C4-2B (cell line): Measurements from ENCODE around the gene SFTPD.
A peak's percentile ranks its signal among the peaks of the same experiment; 100 is the strongest.
"Not testable (repeated sequence)": the region's sequence is repeated elsewhere in the genome, so short reads cannot be mapped to it uniquely, and the experiment has no call there.

Experiments used
- H3K27ac ChIP-seq: fragments of 450-650 bp; 2 replicates; pipeline ENCODE4 v1.5.1; 2017
- ZFX ChIP-seq: fragments of 450-650 bp; IDR thresholded peaks from 2 replicates; pipeline ENCODE4 v1.6.1; 2017
- TF ChIP-seq, protein P1 (sequence below): fragments of 450-650 bp; conservative IDR thresholded peaks from 2 replicates; pipeline ENCODE4 v1.5.1; 2017; ENCODE audit warnings: mild to moderate bottlenecking

The SFTPD gene

DNA sequence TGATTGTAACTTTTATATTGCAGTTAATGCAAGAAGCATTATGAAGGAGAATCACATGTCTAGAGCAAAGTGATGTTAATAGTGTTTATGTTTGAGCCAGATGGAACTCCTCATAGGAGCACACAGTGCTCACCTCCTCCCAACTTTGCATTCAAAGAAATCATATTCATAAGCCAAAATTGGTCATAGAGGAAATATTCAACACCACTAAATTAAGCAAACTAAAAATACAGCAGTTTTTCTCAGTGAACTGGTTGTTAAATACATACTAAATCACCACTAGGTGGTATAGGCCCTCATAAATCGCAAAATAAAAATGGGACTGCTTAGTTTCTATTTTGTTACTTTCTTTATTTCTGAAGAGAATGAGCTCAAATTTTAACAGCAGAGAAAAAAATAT lies 34.4 kb downstream of the SFTPD start:
- not testable (repeated sequence) for H3K27ac ChIP-seq
- TF ChIP-seq, protein P1, sequence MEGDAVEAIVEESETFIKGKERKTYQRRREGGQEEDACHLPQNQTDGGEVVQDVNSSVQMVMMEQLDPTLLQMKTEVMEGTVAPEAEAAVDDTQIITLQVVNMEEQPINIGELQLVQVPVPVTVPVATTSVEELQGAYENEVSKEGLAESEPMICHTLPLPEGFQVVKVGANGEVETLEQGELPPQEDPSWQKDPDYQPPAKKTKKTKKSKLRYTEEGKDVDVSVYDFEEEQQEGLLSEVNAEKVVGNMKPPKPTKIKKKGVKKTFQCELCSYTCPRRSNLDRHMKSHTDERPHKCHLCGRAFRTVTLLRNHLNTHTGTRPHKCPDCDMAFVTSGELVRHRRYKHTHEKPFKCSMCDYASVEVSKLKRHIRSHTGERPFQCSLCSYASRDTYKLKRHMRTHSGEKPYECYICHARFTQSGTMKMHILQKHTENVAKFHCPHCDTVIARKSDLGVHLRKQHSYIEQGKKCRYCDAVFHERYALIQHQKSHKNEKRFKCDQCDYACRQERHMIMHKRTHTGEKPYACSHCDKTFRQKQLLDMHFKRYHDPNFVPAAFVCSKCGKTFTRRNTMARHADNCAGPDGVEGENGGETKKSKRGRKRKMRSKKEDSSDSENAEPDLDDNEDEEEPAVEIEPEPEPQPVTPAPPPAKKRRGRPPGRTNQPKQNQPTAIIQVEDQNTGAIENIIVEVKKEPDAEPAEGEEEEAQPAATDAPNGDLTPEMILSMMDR, result peak; percentile 29

DNA sequence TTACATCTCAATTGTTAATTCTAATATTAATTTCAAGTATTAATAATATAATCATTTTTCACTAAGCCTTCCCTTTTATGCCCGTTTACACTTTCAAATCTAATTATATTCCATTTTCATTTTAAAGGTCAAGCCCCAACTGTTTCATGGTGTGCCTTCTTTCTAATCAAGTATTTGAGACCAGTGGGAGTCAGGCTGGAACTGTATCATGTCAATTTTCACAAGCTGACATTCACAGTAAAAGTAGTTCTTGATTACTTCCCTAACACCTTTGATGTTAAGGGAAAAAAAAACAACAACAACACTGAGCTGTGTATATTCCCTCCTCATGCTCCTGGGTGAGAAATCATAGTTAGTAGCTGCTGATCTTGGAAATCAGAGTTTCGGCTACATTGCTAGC lies 38.1 kb downstream of the SFTPD start:
- H3K27ac ChIP-seq, result no peak overlapping the region
- TF ChIP-seq, protein P1, result no peak
- no peak for TF ChIP-seq ZFX

DNA sequence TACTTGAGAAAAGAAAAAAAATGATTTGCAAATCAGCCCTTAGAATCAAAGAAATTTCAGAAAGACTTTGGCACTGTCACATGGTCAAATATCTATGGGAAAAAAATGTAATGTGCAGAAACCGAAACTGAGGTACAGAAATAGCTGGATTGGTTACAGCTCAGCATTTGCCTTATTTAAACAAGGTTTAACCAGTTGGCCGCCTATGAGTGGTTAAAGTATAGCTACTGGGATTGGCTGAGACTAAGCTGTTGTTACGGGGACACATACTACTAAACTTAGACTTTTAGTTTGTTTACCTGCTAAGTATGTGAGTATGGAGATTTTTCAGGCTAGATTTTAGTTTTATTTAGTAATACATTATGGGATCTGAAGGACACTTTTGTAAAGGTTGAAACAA lies 38.6 kb downstream of the SFTPD start:
- TF ChIP-seq ZFX, result no peak
- TF ChIP-seq, protein P1, result no peak

DNA sequence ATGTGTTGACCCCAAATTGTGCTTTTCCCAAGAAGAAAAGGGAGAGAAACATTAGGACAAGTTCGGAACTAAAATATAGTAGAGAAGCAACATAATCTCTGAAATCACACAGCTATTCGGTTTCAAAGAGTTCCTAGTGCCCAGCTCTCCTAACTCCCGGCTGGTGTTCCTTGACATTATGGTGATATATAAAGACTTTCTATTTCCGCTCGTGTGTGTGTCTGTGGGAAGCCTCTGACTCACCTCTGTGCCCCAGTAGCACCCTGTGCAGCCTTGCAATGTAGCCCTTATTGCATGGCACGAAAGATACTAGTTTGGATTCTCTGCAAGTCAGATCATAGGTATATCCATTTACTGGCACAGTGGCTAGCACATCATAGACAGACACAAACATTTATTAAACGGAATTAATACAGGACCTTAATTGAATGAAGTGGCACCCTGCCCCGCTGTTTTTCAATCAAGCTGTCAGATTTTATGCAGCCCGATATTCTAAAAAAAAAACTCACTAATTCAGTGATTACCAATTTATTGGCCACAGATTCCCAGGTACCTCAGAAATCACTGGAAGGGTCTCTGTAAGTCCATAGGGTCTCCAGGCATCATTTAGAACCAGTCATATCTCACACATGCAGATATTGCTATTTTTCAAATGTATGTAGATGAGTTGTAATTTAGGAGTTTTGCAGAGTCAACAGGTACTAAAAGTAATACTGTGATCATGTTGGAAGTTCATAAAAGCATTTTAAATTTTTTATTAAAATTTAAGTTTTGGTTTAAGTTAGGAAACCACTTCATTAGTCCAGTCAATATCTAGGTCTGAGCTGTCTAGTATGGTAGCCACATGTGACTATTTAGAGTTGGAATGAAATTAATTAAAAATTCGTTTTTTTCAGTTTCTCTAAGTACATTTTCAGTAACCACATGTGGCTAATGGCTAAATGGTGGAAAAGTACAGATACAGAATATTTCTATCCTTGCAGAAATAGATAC lies 43.3 kb downstream of the SFTPD start:
- peak overlapping the region; percentile 40 for H3K27ac ChIP-seq
- no peak for TF ChIP-seq ZFX
- TF ChIP-seq, protein P1, result no peak

More for the DNA sequence above, 38.6 kb downstream of the SFTPD start:
- H3K27ac ChIP-seq, result no peak overlapping the region

DNA sequence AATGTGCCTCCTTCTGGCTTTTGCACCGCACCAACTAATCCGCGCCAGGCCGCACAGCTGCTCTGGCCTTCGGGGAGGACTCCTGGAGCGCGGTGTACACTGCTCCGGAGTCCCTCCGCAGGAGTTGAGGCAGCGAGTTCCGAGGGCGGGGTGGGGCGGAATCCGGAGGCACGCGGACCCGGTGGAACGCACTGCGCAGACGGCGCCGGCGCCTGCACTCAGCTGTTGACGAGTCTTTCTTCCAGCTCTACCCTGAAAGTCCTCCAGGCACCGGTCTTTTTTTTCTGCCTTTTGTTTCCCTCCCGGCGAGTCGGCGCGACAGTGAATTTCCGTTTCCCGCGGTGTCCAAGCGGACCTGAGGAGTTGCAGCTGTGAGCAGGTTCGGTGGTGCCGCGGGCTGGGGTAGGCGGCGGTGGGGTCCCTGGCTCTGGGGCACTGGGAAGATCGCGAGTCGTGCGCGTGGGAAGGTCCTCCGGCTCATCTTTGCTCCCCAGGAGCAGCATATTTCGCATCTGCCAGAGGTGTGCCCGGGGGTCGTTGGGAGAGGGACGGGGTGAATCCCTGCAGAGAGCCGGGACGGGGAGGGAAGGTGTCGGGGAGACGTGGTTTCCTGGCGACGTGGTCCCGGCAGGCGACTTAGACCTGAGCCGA lies 44.1 kb downstream of the SFTPD start:
- peak overlapping the region; percentile 40 for H3K27ac ChIP-seq
- peak; percentile 61; the same call in 1 of the 2 replicates for TF ChIP-seq ZFX
- TF ChIP-seq, protein P1, result no peak

DNA sequence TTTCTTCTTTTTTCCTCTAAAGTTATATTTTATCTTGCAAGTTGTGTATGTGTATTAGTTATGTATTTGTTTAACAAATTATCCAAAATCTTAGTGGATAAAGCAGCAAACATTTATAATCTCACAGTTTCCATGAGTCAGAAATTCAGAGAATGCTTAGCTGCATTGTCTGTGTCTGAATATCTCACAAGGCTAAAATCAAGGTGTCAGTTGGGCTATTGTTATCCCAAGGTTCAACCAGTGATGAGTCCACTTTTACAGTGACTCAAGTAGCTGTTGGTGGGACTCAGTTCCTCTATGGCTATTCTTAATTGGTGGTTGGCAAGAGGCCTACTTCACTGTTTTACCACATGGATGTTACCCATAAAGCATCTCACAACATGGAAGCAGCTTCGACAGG lies 47.3 kb downstream of the SFTPD start:
- H3K27ac ChIP-seq, result not testable (repeated sequence)

DNA sequence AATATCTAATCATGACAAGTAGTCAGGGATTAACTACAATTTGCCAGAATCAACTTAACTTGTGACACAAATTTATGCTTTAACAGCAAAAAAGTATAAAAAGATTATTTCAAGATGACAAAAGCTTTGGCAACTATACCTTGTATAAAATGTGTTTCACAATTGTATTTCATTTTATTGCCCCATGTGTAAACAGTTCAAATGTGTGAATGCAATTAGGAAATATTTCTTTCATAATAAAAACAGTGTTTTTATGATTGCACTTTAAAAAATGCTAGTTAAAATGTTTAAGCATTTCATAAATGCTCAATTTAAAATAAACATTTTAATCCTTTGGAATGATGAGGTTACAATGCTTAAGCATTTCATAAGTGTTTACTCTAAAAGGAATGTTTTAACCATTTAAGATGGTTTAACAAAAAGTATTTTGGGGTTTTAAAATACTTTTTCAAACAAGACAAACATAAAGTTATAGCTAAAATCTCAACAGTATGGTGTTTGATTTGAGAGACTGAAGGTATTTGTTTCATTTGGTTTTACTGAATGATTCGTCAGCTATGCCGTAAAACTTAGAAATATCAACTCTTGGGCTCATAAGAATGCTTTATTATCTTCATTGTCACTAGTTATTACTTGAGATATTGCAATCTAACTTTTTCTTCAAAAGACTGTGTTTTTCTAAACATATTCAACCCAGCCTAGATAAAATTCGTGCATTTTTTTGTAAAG lies 50.1 kb downstream of the SFTPD start:
- TF ChIP-seq ZFX, result no peak
- TF ChIP-seq, protein P1, result no peak
- H3K27ac ChIP-seq, result no peak overlapping the region

DNA sequence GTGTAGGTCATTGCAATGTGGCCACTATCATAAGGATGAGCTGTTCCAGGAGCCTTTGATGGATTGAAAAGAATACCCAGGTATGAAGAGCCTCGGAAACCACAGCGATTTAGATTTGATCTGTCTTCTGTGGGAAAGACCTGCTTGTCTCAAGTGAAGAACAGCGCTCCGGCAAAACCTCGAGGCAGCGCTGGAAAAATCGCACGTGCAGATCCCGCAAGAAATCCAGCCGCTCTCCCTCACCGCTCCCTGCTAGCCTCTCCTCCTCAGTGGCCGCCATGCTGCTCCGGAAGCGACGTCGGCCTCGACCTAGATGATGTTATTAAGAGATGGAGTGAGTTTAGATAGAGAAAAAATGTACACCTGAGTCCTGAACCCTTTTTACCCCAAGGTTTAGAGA lies 56.0 kb downstream of the SFTPD start:
- H3K27ac ChIP-seq, result not testable (repeated sequence)
